HCT116 (cell line): ENCODE results near the gene VWA1. TPM values are rescaled to one million over a fixed set of nuclear protein-coding genes. Genes with fewer than 3 reads are reported as not detected.

Experiments
- ATAC-seq: fragments of 200-7000 bp; cut with Tn5 transposase; 2 replicates; pipeline ENCODE4 v1.9.1; 2020; ENCODE audit warnings: mild to moderate bottlenecking, moderate library complexity
- BruUV-seq: library from RNA; stranded (reverse); fragments of 400-500 nt; replicated peaks from 2 replicates; lab custom pipeline; 2021; lab: Mats Ljungman, UMichigan
- CTCF ChIA-PET: fragments of 300-600 bp; sonication (Branson Sonifier 250); formaldehyde crosslinking; loops from one replicate; lab custom pipeline; 2021; ENCODE audit warnings: antibody characterized with exemption; lab: Charles Lee
- POLR2A ChIA-PET: fragments of 300-600, 350-600 bp; sonication (Branson Sonifier 250); formaldehyde crosslinking; loops from one replicate; lab custom pipeline; 2021; ENCODE audit warnings: antibody characterized with exemption; lab: Charles Lee
- RAD21 ChIA-PET, 2 experiments: fragments of 300-600 bp; sonication (Branson Sonifier 250); formaldehyde crosslinking; loops; one replicate each; lab custom pipeline; 2023; ENCODE audit warnings: low total read pairs in 2 of 2; ENCODE audit not compliant: uncharacterized antibody in 2 of 2, unreplicated experiment in 2 of 2, low non-redundant PET in 1 of 2; lab: Charles Lee
- DNase-seq: peaks from one replicate; pipeline ENCODE4 v3.0.0-alpha.2; 2010; ENCODE audit warnings: low read depth, low spot score
- H2AFZ ChIP-seq: fragments of 200-600 bp; shearing (Covaris generic), sonication (generic); 2 replicates; pipeline ENCODE4 v1.6.1; 2017; ENCODE audit warnings: low read depth, mixed run types, mixed read lengths, antibody characterized with exemption, low read length; ENCODE audit not compliant: poor library complexity, severe bottlenecking
- H3K27ac ChIP-seq: 2 replicates; pipeline ENCODE4 v1.5.1; 2012; ENCODE audit warnings: low read depth, low read length
- H3K27me3 ChIP-seq: fragments of 200-600 bp; sonication (generic); 2 replicates; pipeline ENCODE4 v1.6.1; 2016; ENCODE audit warnings: mixed run types, low read length, mixed read lengths; ENCODE audit not compliant: insufficient read depth
- H3K36me3 ChIP-seq, 2 experiments: fragments of 200-500 bp in 1 of 2; fragments of 200-600 bp in 1 of 2; sonication (Bioruptor generic) in 1 of 2; sonication (generic) in 1 of 2; 2 replicates each; pipeline versions ENCODE4 v1.5.1 to v1.6.1; 2014 to 2016; ENCODE audit warnings: low read length in 2 of 2, inconsistent platforms in 1 of 2, mixed read lengths in 1 of 2, mixed run types in 1 of 2; ENCODE audit not compliant: insufficient read depth in 2 of 2, control insufficient read depth in 1 of 2
- H3K4me1 ChIP-seq, 2 experiments: fragments of 200-600 bp in 1 of 2; sonication (generic) in 1 of 2; 2 replicates each; pipeline versions ENCODE4 v1.5.1 to v1.6.1; 2012 to 2017; ENCODE audit warnings: low read length in 2 of 2, inconsistent platforms in 1 of 2, mild to moderate bottlenecking in 1 of 2, mixed read lengths in 1 of 2, mixed run types in 1 of 2, moderate library complexity in 1 of 2; ENCODE audit not compliant: insufficient read depth in 2 of 2, control insufficient read depth in 1 of 2
- H3K4me2 ChIP-seq: fragments of 200-600 bp; sonication (generic); 2 replicates; pipeline ENCODE4 v1.6.1; 2017; ENCODE audit warnings: mixed run types, low read length, mixed read lengths
- H3K4me3 ChIP-seq, 2 experiments: fragments of 200-600 bp in 1 of 2; sonication (generic) in 1 of 2; replicated peaks in 1 of 2; 2 replicates each; pipeline ENCODE4 v1.5.1; 2011 to 2016; ENCODE audit warnings: low read length in 2 of 2, control low read depth in 1 of 2, low read depth in 1 of 2, mild to moderate bottlenecking in 1 of 2, mixed read lengths in 1 of 2, mixed run types in 1 of 2
- H3K79me2 ChIP-seq: fragments of 200-600 bp; sonication (generic); 2 replicates; pipeline ENCODE4 v1.6.1; 2017; ENCODE audit warnings: mild to moderate bottlenecking, mixed run types, low read length, moderate library complexity, mixed read lengths; ENCODE audit not compliant: insufficient read depth
- H3K9ac ChIP-seq: fragments of 200-600 bp; sonication (generic); 2 replicates; pipeline ENCODE4 v1.6.1; 2016; ENCODE audit warnings: low read length, mixed read lengths
- H3K9me2 ChIP-seq: fragments of 200-600 bp; sonication (generic), shearing (Covaris generic); 2 replicates; pipeline ENCODE4 v1.6.1; 2017; ENCODE audit warnings: mixed run types, mild to moderate bottlenecking, moderate library complexity; ENCODE audit not compliant: insufficient read depth
- H3K9me3 ChIP-seq, 2 experiments: fragments of 200-500 bp in 1 of 2; fragments of 200-600 bp in 1 of 2; sonication (Bioruptor generic) in 1 of 2; sonication (generic) in 1 of 2; 2 replicates each; pipeline ENCODE4 v1.6.1; 2014 to 2017; ENCODE audit warnings: low read length in 2 of 2, mixed read lengths in 2 of 2, inconsistent platforms in 1 of 2, low read depth in 1 of 2, mild to moderate bottlenecking in 1 of 2, mixed run types in 1 of 2, moderate library complexity in 1 of 2; ENCODE audit not compliant: control insufficient read depth in 1 of 2, insufficient read depth in 1 of 2
- H4K20me1 ChIP-seq: fragments of 200-600 bp; sonication (generic), shearing (Covaris generic); 2 replicates; pipeline ENCODE4 v1.6.1; 2017; ENCODE audit warnings: mixed run types, mild to moderate bottlenecking, moderate library complexity; ENCODE audit not compliant: insufficient read depth
- CBX3 ChIP-seq: IDR thresholded peaks from 2 replicates; pipeline ENCODE4 v1.6.1; 2012; ENCODE audit warnings: low read depth
- ELF1 ChIP-seq: IDR thresholded peaks from 2 replicates; pipeline ENCODE4 v1.6.1; 2012; ENCODE audit warnings: low read depth, borderline replicate concordance
- EZH2phosphoT487 ChIP-seq: fragments of 200-600 bp; IDR thresholded peaks from 2 replicates; pipeline ENCODE4 v1.6.1; 2018; ENCODE audit warnings: antibody characterized with exemption, borderline replicate concordance
- POLR2A ChIP-seq: IDR thresholded peaks from 2 replicates; pipeline ENCODE4 v1.7.0; 2011; ENCODE audit warnings: borderline replicate concordance; ENCODE audit not compliant: insufficient read depth, insufficient read length; ENCODE audit errors: extremely low read depth
- POLR2AphosphoS5 ChIP-seq: IDR thresholded peaks from 2 replicates; pipeline ENCODE4 v1.6.1; 2011; ENCODE audit warnings: mild to moderate bottlenecking, low read depth, low read length, moderate library complexity
- RAD21 ChIP-seq: IDR thresholded peaks from 2 replicates; pipeline ENCODE4 v1.6.1; 2012; ENCODE audit warnings: low read depth, mild to moderate bottlenecking
- SP1 ChIP-seq: IDR thresholded peaks from 2 replicates; pipeline ENCODE4 v1.6.1; 2012; ENCODE audit warnings: low read depth
- YY1 ChIP-seq: IDR thresholded peaks from 2 replicates; pipeline ENCODE4 v1.6.1; 2011; ENCODE audit warnings: low read length, low read depth, moderate library complexity, mild to moderate bottlenecking; ENCODE audit not compliant: insufficient replicate concordance; ENCODE audit errors: extremely low read depth
- ZNF274 ChIP-seq: fragments of 200-500 bp; sonication (Bioruptor generic); IDR thresholded peaks from 2 replicates; pipeline ENCODE4 v1.6.1; 2014; ENCODE audit warnings: mild to moderate bottlenecking, low read depth, low read length, inconsistent platforms
- intact Hi-C: fragments of 100-400 bp; cut with micrococcal nuclease; formaldehyde crosslinking; loops from 2 replicates; pipeline ENCODE4 v1.10.0; 2022
- total RNA-seq: library from RNA; stranded (reverse); gene quantifications from one replicate; pipeline ENCODE4 v1.2.1, GENCODE V29; 2021; ENCODE audit not compliant: unreplicated experiment
- TF ChIP-seq, protein P1 (sequence below): IDR thresholded peaks from 2 replicates; pipeline ENCODE4 v1.6.1; 2012
- TF ChIP-seq, protein P2 (sequence below), 3 experiments: fragments of 200-600 bp in 1 of 3; sonication (generic) in 1 of 3; IDR thresholded peaks in 2 of 3; conservative IDR thresholded peaks in 1 of 3; 2 replicates each; pipeline ENCODE4 v1.5.1; 2012 to 2017; ENCODE audit warnings: low read depth in 2 of 3, low read length in 2 of 3, antibody characterized with exemption in 1 of 3, borderline replicate concordance in 1 of 3, control low read depth in 1 of 3, mild to moderate bottlenecking in 1 of 3, mixed read lengths in 1 of 3, mixed run types in 1 of 3, moderate library complexity in 1 of 3; ENCODE audit not compliant: insufficient read depth in 1 of 3

The VWA1 gene
- total RNA-seq, 1 experiment from 2014 or later = 50.6 TPM

DNA sequence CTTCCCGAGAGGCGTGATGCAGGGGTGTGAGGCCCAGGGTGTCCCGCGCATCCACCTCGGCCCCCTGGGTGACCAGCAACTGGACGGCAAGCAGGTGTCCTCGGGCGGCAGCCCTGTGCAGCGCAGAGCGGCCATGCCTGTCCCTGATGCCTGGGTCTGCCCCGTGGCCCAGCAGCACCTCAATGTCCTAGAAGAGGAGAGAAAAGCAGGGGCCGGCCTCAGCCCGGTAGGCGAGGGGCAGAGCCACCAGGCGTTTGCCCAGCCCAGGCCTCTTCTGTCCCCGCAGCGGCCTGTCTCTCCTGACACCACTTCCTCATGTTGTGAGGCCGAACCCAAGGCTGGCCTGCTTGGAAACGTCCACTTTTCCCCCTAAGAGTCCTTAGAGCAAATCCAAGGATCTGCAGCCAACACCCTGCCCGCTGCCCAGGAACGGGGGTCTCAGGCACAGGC lies 16.1 kb upstream of the VWA1 start (continued):
- TF ChIP-seq EZH2phosphoT487 = no peak
- TF ChIP-seq YY1 = no peak
- TF ChIP-seq POLR2A = no peak
- no peak for TF ChIP-seq CBX3
- no peak for TF ChIP-seq RAD21
- TF ChIP-seq, protein P1, sequence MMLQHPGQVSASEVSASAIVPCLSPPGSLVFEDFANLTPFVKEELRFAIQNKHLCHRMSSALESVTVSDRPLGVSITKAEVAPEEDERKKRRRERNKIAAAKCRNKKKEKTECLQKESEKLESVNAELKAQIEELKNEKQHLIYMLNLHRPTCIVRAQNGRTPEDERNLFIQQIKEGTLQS = no peak
- no peak for TF ChIP-seq ELF1

DNA sequence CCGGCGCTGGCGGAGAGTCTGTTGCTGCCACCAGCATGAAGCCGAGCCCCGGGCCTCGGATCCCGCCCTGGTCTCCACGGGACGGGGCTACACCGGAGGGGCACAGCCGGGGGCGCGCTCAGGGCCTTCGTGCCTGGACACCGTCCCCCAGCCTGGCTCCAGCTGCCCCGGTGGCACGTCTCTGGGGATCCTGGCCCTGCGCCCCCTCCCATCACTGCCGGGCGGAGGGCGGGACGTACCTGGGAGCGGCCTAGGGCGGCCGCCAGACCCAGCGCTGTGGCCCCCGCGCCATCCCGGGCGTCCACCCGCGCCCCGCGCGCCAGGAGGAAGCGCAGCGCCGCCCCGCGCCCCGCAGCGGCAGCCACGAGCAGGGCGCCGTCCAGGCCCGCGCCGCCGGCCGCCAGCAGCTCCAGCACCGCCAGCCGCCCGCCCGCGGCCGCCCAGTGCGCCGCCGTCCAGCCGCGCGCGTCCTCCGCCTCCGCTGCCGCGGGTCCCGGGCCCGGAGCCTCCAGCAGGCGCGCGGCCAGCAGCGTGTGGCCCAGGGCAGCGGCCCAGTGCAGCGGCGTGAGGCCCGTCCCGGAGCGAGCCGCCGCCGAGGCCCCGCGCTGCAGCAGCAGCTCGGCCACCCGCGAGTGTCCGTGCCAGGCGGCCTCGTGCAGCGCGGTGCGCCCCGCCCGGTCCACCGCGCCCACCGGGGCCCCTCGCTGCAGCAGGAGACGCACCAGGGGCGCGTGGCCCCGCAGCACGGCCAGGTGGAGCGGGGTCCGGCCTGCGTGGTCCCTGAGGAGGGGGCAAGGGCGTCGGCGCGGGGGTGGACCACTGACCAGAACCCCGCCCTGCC lies 15.5 kb upstream of the VWA1 start:
- intact Hi-C loops = no loop called here
- no peaks in the 10 kb centered on the region for H3K9me3 ChIP-seq
- no peak overlapping the region for H3K4me3 ChIP-seq
- H2AFZ ChIP-seq = no peak overlapping the region
- ATAC-seq = no peak
- no peaks in the 10 kb centered on the region for H4K20me1 ChIP-seq
- no peak overlapping the region for H3K9ac ChIP-seq
- H3K36me3 ChIP-seq = no peaks in the 10 kb centered on the region
- DNase-seq = no peak
- RAD21 ChIA-PET = no interaction called here
- no peak overlapping the region for H3K27ac ChIP-seq
- POLR2A ChIA-PET = no interaction called here
- H3K79me2 ChIP-seq = no peaks in the 10 kb centered on the region
- no TSS peak for BruUV-seq
- no peak overlapping the region for H3K4me2 ChIP-seq
- H3K9me2 ChIP-seq = no peaks in the 10 kb centered on the region
- CTCF ChIA-PET = no interaction called here
- TF ChIP-seq POLR2AphosphoS5 (no peak), ZNF274 (no peak), SP1 (no peak)
- TF ChIP-seq, protein P1 = no peak
- TF ChIP-seq, protein P2, sequence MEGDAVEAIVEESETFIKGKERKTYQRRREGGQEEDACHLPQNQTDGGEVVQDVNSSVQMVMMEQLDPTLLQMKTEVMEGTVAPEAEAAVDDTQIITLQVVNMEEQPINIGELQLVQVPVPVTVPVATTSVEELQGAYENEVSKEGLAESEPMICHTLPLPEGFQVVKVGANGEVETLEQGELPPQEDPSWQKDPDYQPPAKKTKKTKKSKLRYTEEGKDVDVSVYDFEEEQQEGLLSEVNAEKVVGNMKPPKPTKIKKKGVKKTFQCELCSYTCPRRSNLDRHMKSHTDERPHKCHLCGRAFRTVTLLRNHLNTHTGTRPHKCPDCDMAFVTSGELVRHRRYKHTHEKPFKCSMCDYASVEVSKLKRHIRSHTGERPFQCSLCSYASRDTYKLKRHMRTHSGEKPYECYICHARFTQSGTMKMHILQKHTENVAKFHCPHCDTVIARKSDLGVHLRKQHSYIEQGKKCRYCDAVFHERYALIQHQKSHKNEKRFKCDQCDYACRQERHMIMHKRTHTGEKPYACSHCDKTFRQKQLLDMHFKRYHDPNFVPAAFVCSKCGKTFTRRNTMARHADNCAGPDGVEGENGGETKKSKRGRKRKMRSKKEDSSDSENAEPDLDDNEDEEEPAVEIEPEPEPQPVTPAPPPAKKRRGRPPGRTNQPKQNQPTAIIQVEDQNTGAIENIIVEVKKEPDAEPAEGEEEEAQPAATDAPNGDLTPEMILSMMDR (IDR thresholded peaks at IDR 0.05 in 2 of 3, conservative IDR thresholded peaks at IDR 0.05 in 1 of 3; ENCODE audit: borderline replicate concordance in 1 of 3, insufficient read depth in 1 of 3, low read depth in 2 of 3, low read length in 2 of 3) = no peak
- H3K27me3 ChIP-seq = no peaks in the 10 kb centered on the region
- peaks cover 14 to 30% of the 10 kb centered on the region in 2 experiments for H3K4me1 ChIP-seq
